ENCODE data around the gene ZNF784.

Gene ZNF784

GRCh38 chr19:55598034-55598433 lies 26.3 kb downstream of the ZNF784 start:
- TF ChIP-seq CTCF (IDR thresholded peaks at IDR 0.05; ENCODE audit: low read length) (no peak), EZH2 (optimal IDR thresholded peaks at IDR 0.05; ENCODE audit: low read depth, low read length) (no peak), EZH2phosphoT487 (IDR thresholded peaks at IDR 0.05; ENCODE audit: low read length) (no peak)
- DNase-seq = no peak
- H3K36me3 ChIP-seq (replicated peaks; ENCODE audit: insufficient read depth, low read length) = no peaks in the 10 kb centered on the region
- H3F3A ChIP-seq (ENCODE audit: insufficient read depth, low read length) = peaks cover 21% of the 10 kb centered on the region
- no peaks in the 10 kb centered on the region for H3K9me2 ChIP-seq (replicated peaks; ENCODE audit: insufficient read depth, low read length)
- no peaks in the 10 kb centered on the region for H3K27me3 ChIP-seq (replicated peaks; ENCODE audit: insufficient read depth, low read length)
- no peak overlapping the region for H3K4me2 ChIP-seq (ENCODE audit: low read depth, low read length)
- no peak overlapping the region for H3K4me3 ChIP-seq (ENCODE audit: low read length)
- peaks cover 7% of the 10 kb centered on the region; the same call in 1 of the 2 replicates for H3K4me1 ChIP-seq (ENCODE audit: low read length)
- no peaks in the 10 kb centered on the region for H4K20me1 ChIP-seq (ENCODE audit: insufficient read depth, low read length)
- no peak overlapping the region for H3K9ac ChIP-seq (ENCODE audit: low read length)
- H3K9me3 ChIP-seq (replicated peaks; ENCODE audit: insufficient read depth, low read length) = no peaks in the 10 kb centered on the region
- H2AFZ ChIP-seq (ENCODE audit: low read length) = no peak overlapping the region
- no peak overlapping the region for H3K27ac ChIP-seq (ENCODE audit: low read length)
- 0 out of 2 replicates have a peak, but pooled peaks cover 7% of the 10 kb centered on the region for H3K79me2 ChIP-seq (ENCODE audit: low read length)

DNA sequence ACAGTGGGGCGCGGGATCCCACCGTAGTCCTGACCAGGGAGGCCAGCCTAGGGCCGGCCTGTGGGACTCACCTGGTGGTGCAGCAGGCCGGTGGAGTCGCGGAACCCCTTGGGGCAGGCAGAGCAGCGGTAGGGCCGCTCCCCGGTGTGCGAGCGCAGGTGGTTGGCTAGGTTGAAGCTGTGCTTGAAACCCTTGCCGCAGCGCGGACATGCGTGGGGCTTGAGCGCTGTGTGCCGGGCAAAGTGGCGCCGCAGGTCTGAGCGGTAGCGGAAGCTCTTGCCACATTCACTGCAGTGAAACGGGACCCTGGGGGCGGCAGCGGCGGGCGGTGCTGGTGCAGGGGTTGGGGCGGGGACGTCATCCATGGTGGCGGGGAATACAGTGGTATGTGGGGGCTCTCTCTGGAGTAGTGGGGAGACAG lies 26.9 kb downstream of the ZNF784 start:
- no peaks in the 10 kb centered on the region for H3K9me2 ChIP-seq (replicated peaks; ENCODE audit: insufficient read depth, low read length)
- no peak overlapping the region for H3K4me3 ChIP-seq (ENCODE audit: low read length)
- H3K27ac ChIP-seq (ENCODE audit: low read length) = no peak overlapping the region
- no peaks in the 10 kb centered on the region for H4K20me1 ChIP-seq (ENCODE audit: insufficient read depth, low read length)
- H3K27me3 ChIP-seq (replicated peaks; ENCODE audit: insufficient read depth, low read length) = no peaks in the 10 kb centered on the region
- no peak overlapping the region for H3K9ac ChIP-seq (ENCODE audit: low read length)
- DNase-seq = no peak
- TF ChIP-seq EZH2phosphoT487 (IDR thresholded peaks at IDR 0.05; ENCODE audit: low read length) (no peak), EZH2 (optimal IDR thresholded peaks at IDR 0.05; ENCODE audit: low read depth, low read length) (no peak), CTCF (IDR thresholded peaks at IDR 0.05; ENCODE audit: low read length) (no peak)
- H3K4me2 ChIP-seq (ENCODE audit: low read depth, low read length) = no peak overlapping the region
- no peak overlapping the region for H2AFZ ChIP-seq (ENCODE audit: low read length)
- no peaks in the 10 kb centered on the region for H3K9me3 ChIP-seq (replicated peaks; ENCODE audit: insufficient read depth, low read length)
- 0 out of 2 replicates have a peak, but pooled peaks cover 7% of the 10 kb centered on the region for H3K79me2 ChIP-seq (ENCODE audit: low read length)
- no peaks in the 10 kb centered on the region for H3K36me3 ChIP-seq (replicated peaks; ENCODE audit: insufficient read depth, low read length)
- peaks cover 7% of the 10 kb centered on the region; the same call in 1 of the 2 replicates for H3K4me1 ChIP-seq (ENCODE audit: low read length)
- peaks cover 21% of the 10 kb centered on the region for H3F3A ChIP-seq (ENCODE audit: insufficient read depth, low read length)

DNA sequence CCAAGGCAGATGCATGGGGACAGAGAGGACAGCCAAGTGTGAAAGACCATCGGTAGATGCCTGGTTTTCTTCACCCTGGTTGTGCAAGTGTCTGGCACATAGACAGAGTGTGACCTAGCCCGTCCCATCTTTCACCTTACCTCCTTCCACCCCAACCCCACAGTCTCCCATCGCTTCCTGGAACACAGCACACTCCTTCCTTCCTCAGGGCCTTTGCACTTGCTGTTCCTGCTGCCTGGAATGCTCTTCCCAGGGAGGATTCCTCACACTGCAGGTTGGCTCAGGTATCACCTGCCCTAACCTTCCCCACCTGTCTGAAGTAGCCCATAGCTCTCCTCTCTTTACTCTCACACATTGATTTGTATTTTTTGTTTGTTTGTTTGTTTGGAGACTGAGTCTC lies 28.1 kb downstream of the ZNF784 start:
- Histone ChIP-seq H4K20me1 (ENCODE audit: insufficient read depth, low read length) (no peaks in the 10 kb centered on the region), H3K4me1 (ENCODE audit: low read length) (peaks cover 7% of the 10 kb centered on the region; the same call in 1 of the 2 replicates)

More for the DNA sequence above, 28.1 kb downstream of the ZNF784 start:
- no peaks in the 10 kb centered on the region for H3K9me3 ChIP-seq (replicated peaks; ENCODE audit: insufficient read depth, low read length)
- no peak overlapping the region for H3K4me2 ChIP-seq (ENCODE audit: low read depth, low read length)
- H3K9me2 ChIP-seq (replicated peaks; ENCODE audit: insufficient read depth, low read length) = no peaks in the 10 kb centered on the region
- H3K27ac ChIP-seq (ENCODE audit: low read length) = no peak overlapping the region
- no peak for DNase-seq
- H3F3A ChIP-seq (ENCODE audit: insufficient read depth, low read length) = peaks cover 17% of the 10 kb centered on the region
- H3K9ac ChIP-seq (ENCODE audit: low read length) = no peak overlapping the region
- 0 out of 2 replicates have a peak, but pooled peaks cover 7% of the 10 kb centered on the region for H3K79me2 ChIP-seq (ENCODE audit: low read length)
- no peak for TF ChIP-seq EZH2 (optimal IDR thresholded peaks at IDR 0.05; ENCODE audit: low read depth, low read length)
- TF ChIP-seq EZH2phosphoT487 (IDR thresholded peaks at IDR 0.05; ENCODE audit: low read length) = no peak
- no peak for TF ChIP-seq CTCF (IDR thresholded peaks at IDR 0.05; ENCODE audit: low read length)
- no peaks in the 10 kb centered on the region for H3K36me3 ChIP-seq (replicated peaks; ENCODE audit: insufficient read depth, low read length)
- H3K27me3 ChIP-seq (replicated peaks; ENCODE audit: insufficient read depth, low read length) = no peaks in the 10 kb centered on the region
- H3K4me3 ChIP-seq (ENCODE audit: low read length) = no peak overlapping the region
- no peak overlapping the region for H2AFZ ChIP-seq (ENCODE audit: low read length)
